NCI-H1417 (cell line): ENCODE measurements around the gene NFIC.
"Not testable (repeated sequence)": the region's sequence is repeated elsewhere in the genome, so short reads cannot be mapped to it uniquely, and the experiment has no call there.

ENCODE experiments used
- DNase-seq, 3 experiments: peaks; one replicate each; lab custom pipeline; 2025; lab: John Stamatoyannopoulos, UW

The NFIC gene

GRCh38 chr19:3365836-3366752 lies at the start of gene NFIC:
NFIC (plus strand) TSS chr19:3366583; CDS start chr19:3366637, 54 bp downstream.
- DNase-seq = peak in 2 of 3 experiments; percentile 60 to 66

DNA sequence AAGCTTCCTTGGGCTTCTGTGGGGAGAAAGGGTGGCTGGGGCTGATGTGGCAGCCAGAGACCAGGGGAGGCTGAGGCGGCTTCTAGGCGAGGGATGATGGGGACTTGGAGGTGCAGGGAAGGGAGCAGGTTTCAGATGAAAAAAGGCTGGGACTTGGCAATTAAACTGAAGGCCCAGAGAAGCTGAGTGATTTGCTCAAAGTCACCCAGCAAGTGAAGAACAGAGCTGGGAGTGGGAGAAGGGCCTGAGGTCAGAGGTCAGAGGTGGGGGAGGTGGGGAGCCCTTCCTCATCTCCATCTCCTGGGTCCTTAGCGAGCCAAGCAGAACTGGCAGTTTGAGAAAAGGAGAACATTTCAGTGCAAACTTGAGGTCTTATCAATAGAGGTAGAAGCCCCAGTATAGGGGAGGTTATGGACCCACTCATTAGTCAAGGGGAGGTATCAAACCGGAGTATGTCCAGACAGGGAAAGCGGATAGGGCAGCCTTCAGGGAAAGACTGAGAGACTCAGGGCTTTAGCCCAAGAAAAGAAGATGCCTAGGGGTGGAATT lies 49.6 kb upstream of the NFIC start:
- no peak for DNase-seq

GRCh38 chr19:3319643-3320353 lies 46.6 kb upstream of the NFIC start:
- DNase-seq = no peak

- DNase-seq = no peak
Observed at GRCh38 chr19:3320354-3320670, 46.1 kb upstream of the NFIC start.

GRCh38 chr19:3320853-3321252 lies 45.5 kb upstream of the NFIC start:
- DNase-seq = no peak

- DNase-seq = no peak
Observed at GRCh38 chr19:3321696-3322095, 44.7 kb upstream of the NFIC start.

DNA sequence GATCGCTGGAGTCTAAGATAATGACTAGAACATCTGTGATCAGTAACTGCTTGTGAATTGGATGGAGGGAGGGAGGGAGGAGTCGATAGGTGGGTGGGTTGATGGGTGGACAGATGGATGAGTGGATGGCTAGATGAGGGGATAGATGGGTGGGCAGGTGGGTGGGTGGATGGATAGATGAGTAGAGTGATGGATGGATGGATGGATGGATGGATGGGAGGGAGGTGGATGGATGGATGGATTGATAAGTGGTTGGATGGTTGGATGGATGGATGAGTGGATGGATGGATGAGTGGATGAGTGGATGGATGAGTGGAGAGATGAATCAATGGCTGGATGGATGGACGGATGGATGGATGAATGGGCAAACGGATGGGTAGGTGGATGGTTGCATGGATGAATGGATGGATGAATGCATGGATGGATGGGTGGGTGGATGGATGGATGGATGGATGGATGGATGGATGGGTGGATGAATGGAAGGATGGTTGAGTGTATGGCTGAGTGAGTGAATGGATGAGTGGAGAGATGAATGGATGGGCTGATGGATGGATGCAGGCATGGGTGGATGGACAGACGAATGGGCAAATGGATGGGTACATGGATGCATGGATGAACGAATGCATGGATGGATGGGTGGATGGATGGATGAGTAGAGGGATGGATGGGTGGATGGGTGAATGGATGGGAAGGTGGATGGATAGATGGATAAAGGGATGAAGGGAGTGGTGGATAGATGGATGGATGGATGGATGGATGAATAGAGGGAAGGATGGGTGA lies 44.0 kb upstream of the NFIC start:
- DNase-seq = no peak

DNA sequence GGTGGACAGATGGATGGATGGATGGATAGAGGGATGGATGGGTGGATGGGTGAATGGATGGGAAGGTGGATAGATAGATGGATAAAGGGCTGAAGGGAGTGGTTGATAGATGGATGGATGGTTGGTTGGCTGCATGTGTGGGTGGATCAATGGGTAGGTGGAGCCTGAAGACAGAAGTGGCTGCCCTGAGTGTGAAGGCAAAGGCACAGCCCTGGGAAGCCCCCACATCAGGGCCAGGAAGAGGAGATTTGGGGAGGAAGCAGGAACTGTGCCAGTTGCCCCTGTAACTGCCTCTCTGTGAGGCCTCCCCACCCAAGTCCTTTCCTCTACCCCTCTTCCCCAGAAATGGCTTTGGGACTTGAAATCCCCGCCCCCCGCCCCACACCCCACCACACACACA lies 43.4 kb upstream of the NFIC start:
- DNase-seq = no peak

DNA sequence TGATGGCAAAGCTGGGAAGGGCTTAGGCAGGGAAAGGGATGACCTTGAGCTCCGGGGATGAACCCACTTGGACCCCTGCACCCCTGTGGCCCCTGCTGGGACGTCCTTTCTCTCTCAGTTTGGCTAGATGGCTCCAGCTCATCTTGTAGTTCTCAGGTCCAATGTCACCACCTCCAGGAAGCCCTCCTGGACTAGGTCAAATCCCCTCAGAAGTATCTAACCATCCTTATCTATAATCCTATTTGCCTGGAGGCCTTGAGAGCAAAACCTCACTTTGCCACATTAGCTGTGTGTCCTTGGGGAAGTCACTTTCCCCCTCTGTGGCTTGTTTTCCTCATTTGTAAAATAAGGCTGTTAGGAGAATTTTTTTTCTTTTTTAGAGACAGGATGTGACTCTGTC lies 42.7 kb upstream of the NFIC start:
- no peak for DNase-seq

DNA sequence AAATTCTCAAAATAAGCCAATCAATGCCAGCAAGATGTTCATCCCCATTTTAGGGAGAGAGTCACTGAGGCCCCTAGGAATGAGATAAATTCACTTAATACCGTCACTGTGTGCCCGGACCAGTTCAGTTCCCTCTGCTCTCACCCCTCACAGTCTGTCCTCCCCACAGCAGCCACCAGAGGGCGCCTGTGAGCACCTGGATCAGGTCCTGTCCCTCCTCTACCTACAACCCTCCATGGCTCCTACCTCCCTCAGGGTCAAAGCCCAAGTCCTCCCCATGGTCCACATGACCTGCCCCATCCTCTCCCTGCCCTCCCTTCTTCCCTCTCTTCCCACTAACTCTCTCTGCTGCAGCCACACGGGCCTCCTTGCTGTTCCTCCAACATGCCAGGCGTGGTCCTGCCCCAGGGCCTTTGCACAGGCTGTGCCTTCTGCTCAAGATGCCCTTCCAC lies 42.0 kb upstream of the NFIC start:
- peak in 2 of 3 experiments; percentile 23 to 56 for DNase-seq

DNA sequence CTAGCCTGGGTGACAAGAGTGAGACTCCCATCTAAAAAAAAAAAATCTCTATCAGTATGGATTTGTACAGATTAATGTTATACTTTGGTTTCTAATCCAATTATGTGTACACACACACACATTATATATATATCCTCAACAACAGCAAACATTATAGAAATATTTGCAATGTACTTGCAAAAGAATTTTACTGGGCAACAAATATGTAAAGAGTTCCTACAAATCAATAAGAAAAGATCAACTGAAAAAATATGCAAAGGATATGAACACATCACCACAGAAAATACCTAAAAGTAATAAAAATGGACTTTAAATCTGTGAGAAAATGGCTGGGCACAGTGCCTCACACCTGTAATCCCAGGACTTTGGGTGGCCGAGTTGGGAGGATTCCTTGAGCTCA lies 40.9 kb upstream of the NFIC start:
- no peak for DNase-seq

DNA sequence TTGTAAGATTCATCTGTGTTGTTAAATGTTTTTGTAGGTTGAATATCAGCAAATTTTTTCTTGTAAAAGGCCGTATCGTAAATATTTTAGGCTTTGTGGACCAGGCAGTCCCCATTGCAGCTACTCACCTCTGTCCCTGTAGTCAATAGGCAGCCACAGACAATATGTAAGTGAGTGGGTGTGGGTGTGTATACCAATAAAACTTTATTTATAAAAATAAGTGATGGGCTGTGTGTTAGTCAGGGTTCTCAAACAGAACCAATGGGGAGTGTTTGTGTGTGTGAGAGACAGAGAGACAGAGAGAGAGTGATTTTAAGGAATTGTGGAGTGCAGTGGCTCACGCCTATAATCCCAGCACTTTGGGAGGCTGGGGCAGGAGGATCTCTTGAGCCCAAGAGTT lies 37.6 kb upstream of the NFIC start:
- DNase-seq = no peak

- no peak for DNase-seq
Observed at GRCh38 chr19:3330047-3330446, 36.3 kb upstream of the NFIC start.

DNA sequence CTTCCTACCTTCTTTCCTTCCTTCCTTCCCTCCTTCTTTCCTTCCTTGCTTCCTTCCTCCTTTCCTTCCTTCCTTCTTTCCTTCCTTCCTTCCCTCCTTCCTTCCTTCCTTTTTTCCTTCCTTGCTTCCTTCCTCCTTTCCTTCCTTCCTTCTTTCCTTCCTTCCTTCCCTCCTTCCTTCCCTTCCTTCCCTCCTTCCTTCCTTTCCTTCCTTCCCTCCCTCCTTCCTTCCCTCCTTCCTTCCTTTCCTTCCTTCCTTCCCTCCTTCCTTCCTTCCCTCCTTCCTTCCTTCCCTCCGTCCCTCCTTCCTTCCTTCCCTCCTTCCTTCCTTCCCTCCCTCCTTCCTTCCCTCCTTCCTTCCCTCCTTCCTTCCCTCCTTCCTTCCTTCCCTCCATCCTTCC lies 34.2 kb upstream of the NFIC start:
- DNase-seq = not testable (repeated sequence)

- DNase-seq = no peak
Observed at GRCh38 chr19:3333020-3333583, 33.3 kb upstream of the NFIC start.

GRCh38 chr19:3333662-3334061 lies 32.7 kb upstream of the NFIC start:
- DNase-seq = no peak

DNA sequence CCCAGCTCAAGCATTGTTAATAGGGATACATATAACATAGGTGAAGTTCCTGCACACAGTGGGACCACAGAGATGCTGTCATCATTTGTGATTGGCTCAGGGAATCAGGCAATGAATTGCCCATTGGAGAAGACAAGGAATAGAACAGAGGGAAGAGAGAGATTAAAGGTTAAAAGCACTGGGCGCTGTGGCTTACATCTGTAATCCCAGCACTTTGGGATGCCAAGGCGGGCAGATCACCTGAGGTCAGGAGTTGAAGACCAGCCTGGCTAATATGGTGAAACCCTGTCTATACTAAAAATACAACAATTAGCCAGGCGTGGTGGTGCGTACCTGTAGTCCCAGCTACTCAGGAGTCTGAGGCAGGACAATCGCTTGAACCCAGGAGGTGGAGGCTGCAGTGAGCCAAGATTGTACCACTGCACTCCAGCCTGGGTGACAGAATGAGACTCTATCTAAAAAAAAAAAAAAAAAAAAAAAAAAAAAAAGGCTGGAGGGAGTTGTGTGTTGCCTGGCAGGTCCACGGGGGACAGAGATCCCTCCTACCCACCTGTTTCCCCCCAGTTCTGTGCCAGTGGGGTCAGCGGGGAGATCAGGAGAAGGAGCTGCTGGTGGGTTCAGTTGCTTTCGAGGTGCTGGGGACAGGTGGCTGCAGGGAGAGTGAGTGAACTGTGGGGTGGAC lies 31.5 kb upstream of the NFIC start:
- not testable (repeated sequence) for DNase-seq

DNA sequence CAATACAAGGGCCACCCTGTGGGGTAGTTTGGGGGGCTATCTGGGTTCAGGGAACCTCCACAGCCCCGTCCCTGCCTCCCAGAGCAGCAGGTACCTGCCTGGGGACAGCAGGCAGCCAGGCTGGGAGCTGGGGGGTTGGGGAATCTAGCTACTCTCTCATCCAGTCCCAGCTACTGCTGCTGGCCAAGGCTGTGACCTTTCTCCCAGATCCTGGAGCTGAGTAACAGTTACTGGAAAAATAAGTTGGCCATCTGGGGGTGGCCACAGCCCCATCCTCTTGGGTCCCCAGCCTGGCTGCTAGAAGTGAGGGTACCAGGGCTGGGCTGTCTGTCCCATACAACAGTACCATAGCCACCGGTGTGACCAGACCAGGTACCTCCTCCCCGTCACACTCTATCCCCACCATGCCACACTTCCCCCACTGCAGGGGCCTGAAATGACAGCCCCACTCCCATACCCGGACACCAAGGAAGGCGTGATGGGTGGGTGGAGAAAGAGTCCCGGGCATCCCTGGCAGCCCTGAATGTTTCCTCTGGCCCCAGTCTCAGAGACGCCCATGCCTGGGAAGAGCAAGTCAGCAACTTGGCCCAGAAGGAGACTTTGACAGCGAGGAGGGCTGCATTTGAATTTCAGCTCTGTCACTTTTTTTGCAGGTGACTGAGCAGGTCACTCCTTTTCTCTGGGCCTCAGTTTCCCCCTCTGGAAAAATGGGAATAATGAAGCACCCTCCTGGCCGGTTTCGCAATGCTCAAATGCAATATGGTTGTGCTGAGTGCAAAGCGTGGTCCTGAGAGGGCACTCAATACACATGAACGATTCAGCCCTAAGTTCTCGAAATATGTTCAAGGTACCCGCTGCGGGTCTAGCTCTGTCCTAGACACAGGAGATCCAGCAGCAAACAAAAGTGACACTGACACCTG lies 30.7 kb upstream of the NFIC start:
- no peak for DNase-seq

DNA sequence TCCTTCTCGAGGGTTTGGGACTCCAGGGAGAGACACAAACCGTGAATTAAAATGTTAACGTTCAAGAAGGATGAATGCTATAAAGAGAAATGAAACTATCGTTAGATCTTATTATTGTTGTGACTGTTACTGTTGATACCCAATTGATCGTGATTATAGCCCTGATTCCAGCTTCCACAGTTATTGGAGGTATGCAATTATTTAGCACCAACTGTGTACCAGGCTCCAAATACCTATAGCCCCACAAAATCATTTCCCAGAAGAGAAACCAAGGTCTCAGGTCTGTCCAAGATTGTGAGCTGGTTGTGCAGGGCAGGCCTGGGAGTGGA lies 30.1 kb upstream of the NFIC start:
- DNase-seq = no peak
